GM12873 (cell line): ENCODE results near the gene ALPI.

ENCODE experiments used
- TF ChIP-seq, protein P1 (sequence below): IDR thresholded peaks from 2 replicates; pipeline ENCODE4 v1.5.1; 2012; ENCODE audit warnings: low read depth, mild to moderate bottlenecking, moderate library complexity, low read length, control low read depth; ENCODE audit not compliant: insufficient read depth; ENCODE audit errors: missing control alignments

The ALPI gene

DNA sequence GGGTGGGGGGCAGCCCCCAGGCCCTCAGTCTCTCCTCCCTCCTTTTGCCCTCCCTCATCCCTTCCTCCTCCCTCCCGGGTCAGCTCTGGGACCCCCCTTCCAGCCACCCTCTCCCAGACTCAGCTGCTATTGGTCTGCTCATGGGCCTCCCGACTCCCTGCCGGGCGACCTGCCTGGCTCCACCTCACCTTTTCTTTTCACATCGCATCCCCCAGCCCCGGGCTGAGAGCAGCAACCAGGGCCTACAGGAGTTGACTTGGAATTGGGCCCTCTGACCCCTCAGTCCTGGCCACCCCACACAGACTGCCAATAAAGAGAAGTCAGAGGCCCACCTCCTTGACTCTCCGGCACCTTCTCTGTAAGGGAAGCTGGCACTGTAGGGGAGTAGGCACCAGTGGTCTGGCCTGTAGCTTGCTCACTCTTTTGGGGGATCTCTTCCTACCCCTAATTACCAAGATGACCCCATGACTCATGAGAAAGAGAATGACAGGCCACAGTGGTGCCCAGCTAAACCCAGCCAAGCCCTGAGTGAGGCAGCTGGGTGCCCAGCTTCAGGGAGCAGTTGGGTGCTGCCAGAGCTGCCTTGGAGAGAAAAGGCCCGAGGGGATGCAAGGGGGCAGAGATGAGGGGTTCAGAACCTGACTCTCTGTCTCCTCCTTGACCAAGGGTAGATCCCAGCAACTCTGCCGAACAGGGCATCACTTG lies 33.7 kb downstream of the ALPI start:
- TF ChIP-seq, protein P1, sequence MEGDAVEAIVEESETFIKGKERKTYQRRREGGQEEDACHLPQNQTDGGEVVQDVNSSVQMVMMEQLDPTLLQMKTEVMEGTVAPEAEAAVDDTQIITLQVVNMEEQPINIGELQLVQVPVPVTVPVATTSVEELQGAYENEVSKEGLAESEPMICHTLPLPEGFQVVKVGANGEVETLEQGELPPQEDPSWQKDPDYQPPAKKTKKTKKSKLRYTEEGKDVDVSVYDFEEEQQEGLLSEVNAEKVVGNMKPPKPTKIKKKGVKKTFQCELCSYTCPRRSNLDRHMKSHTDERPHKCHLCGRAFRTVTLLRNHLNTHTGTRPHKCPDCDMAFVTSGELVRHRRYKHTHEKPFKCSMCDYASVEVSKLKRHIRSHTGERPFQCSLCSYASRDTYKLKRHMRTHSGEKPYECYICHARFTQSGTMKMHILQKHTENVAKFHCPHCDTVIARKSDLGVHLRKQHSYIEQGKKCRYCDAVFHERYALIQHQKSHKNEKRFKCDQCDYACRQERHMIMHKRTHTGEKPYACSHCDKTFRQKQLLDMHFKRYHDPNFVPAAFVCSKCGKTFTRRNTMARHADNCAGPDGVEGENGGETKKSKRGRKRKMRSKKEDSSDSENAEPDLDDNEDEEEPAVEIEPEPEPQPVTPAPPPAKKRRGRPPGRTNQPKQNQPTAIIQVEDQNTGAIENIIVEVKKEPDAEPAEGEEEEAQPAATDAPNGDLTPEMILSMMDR = no peak

DNA sequence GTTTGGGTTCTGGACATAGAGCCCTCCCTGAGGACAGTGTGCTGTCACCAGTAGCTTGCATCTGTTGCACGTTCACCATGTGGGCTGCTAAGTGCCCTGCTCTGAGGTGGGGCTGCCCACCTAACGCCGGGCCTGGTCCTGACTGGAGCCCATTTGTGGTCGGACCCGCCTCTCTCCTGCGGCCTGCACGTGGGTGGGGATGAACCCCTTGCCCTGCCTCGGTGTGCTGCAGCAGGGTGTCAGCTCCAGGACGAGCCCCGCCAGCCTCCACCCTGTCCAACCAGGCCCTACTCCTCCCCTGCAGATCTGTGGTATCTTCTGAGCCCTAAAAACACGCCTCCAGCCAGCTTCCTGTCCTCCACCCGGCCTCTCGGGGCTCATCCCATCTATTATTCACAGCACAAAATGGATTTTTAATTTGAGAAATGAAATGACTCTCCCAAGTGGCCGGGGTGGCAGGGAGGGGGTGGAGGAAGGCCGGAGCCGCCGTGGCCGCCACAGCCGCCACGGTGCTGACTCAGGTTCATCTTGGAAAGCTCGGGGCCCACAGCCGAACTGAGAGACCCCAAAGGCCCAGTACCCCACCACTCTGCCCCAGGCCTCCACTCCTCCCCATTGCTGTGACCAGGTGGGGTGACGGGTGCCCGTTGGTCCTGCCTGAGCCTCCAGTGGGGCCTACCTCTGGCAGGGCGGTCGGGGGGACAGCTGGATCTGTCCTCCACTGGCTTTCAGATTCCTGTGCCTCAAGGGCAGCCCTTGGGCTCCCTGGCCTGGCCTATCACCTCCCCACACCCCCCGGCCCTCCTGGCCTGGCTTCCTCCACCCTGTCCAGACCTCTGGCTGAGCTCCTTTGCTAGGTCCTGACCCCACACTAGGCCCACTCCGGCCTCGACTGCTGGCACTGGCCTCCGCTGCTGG lies 34.5 kb downstream of the ALPI start:
- TF ChIP-seq, protein P1 = no peak

DNA sequence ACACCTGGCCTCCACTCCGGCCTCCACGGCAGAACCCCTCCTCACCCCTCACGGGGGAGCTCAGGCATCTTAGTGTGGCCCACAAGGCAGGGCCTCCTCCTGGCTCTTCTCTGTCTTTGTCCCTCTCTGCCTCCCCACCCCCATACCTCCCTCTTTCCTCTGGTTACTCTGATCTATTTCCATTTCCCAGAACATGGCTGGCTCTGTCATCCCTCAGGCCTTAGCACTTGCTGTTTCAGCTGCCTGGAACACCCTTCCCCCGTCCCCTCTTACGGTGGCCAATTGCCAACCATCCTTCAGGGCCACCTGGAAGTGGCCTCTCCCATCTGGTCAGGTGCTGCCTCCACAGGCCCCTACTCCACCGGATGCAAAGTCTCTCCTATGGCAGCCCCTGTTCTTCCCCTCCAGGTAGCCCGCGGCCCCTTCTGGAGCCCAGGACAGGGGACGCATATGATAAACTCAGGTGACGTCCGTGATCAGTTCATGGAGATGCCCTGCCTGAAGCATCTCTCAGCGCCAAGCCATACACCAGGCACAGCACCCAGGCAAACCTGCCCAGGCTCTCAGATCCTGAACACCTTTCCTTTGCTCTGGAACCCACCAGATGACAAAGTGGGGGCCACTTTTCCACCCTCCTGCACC lies 35.3 kb downstream of the ALPI start:
- TF ChIP-seq, protein P1 = no peak

DNA sequence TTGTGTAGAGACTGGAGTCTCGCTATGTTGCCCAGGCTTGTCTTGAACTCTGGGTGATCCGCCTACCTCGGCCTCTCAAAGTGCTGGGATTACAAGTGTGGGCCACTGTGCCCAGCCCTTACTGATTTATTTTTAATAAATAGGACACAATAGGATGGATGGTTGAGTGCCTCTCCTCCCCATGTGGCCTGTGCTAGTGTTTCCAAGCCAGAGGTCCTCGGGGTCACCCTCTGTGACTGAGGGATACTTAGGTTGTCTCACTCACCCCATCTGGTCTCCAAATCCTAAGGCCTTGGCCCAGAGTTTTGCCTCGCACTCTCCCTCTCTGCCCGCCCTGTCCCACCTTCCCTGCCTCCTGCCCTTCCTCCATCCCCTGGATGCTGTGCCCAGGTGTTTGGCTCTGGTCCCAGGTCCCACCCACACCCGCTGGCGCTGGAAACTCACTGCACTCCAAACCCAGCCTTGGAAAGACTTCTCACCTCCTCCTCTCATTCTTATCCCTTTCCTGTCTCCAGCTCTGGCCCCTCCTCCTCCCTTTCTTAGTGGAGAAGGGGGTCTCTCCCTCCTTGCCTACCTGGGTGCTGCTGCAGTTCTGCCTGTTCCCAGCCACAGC lies 36.4 kb downstream of the ALPI start:
- TF ChIP-seq, protein P1 = no peak

DNA sequence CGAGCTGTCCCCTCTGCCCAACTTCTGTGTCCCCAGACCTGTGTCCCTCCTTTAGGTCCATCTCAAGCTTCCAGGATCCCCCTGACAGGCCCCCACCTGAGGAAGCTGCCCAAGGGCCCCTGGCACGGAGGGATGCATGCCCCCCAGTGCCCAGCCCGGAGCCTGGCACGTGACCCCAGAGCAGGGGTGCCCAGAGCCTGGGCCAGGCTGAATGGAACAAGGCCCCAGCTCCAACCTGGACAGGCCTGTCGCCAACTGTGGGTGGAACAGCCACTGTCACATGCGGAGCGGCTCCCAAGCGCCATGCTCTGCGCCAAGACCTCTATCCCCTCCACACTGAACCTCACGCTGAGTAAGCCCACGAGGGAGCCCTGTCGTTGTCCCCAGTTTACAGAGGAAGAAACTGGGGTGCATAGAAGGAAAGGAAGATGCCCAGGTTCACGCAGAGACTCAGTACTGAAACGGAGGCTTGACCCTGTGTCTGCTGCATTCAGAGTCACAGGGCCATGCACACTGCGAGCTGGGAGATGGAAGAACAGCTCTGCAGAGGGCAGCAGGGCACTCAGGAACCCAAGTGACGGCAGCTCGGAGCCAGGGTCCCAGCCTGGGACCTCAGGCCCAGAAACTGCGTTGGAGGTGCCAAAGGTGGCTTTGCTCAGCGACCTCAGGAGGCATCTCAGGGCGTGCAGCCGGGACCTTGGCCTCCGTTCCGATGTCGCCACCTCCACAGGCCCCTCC lies 37.2 kb downstream of the ALPI start:
- TF ChIP-seq, protein P1 = no peak

DNA sequence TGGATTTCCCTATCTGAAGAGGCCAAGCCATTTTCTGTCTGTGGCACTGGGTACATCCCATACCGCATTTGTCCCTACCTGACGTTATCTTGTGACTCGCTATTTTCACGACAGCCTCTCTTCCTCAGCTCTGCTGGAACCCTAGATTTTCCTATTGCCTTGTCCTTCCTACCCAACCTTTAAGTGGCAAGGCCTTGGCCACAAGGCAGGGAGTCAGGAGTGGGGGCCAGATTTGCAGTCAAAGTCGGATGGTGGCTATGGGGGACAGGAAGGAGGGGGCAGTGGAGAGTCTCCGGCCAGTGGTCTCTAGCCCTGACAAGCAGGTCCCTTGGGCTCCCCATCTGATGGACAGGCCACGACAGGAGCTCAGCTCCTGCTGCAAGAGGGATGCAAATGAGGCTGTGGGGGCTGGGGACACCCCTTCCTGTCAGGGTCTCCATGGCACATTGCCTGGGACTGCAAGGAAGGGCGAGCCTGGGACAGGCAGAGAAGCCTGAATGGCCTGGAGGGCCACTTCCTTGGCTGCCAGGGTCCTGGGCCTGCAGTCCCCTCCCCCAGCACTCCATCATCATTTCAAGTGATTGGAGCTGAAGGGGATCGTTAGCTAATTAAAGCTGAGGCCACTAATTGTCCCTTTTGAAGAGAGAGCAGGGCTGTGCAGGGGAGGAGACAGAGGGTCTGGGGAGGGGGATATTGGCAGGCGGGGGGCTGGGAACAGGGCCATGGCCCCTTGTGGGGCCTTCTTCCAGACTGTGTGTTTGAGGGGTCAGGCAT lies 37.9 kb downstream of the ALPI start:
- TF ChIP-seq, protein P1 = no peak
